NCI-H748 (cell line): Measurements from ENCODE around the gene CACNG4.
A peak's percentile ranks its signal among the peaks of the same experiment; 100 is the strongest.
"Not testable (repeated sequence)": the region's sequence is repeated elsewhere in the genome, so short reads cannot be mapped to it uniquely, and the experiment has no call there.

Experiments used
- DNase-seq: peaks from one replicate; lab custom pipeline; 2025; ENCODE audit not compliant: unreplicated experiment; lab: John Stamatoyannopoulos, UW

Gene CACNG4

DNA sequence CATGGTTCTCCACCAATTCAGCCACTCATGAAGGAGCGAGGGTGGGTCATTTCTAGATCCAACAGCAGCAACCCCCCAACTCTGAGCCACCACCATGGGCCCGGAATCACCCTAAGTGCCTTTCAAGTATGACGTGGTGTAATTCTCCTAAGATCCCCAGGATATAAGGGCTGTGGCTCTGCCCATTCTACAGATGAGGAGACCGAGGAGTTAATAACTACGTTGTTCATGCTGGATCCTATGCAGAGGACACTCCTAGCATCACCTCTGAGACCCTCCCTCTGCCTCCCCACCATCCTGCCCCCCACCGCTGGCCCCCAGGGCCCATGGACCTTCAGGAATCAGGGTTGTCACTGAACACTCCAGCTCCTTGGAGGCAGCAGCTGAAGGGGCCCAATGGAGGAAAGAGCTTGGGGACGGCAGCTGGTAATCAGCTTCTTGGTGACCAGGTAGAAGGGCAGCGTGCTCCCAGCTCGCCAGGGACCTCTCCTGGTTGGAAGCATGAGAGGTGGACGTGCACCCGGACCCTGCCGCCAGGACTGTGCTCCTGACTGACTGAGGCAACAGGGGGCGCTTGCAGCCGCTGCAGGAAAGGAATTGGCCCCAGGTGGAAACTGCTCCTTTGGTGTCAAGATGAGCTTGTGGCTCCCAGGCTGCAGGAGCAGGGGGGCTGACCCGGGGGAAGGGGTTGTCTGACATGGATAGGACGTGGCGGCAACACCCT is 51.7 kb downstream of the CACNG4 start:
- no peak for DNase-seq

DNA sequence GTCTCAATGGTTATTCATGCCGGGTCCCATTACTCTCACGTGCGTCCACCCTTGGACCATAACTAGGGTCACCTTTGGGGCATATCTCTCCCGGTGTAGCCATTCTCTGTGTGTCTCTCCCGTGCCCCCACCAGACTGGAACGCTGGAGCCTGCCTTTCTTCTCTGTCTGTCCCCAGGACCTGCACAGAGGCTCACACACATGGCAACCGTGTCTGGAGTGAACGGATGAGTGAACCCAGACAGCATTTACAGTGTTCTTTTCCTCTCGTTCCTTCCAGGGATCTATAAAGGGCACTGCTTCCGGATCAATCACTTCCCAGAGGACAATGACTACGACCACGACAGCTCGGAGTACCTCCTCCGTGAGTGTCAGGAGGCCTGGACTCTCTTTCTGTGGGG is 53.4 kb downstream of the CACNG4 start:
- no peak for DNase-seq

DNA sequence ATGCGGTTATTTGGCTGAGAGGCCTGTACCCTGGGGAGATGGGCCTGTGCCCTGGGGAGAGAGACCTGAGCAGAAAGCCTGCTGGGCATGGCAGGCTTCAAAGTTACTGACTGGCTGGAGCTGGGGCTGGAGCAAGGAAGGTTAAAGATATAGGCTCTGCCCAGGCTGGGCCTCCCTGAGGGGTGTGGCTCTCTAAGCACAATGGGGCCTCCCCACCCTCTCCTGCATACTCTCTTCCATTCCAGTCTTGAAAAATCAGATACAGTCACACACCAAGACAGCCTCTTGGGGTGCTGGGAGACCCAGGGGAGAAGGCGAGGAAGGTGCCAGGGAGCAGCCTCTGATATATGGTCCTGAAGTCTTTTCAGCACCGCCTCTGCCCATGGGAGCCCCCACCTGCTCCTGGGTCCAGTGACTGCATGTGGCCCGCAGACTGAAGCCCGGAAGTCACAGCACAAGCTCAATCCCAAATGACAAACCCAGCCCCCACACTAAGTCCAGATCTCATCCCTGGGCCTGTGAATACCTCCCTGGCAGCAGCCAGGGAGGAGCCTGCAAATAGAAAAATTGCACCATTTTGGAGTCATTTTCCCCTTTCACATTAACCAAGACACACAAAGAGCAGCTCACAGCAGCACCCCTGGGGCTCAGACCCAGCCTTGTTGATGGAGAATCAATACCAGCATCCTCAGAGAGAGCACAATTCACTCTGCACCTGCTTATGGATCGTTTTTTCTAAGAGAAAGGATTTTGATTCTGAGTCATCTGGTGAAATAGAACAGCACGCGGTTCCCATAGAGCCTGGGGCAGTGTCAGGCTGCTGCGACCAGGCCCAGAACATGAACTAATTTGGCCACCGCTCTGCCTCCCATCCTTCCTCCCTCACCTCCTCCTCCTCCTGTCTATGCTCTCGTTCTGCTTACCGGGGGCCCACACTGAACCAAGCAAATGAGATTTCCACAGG is 54.2 kb downstream of the CACNG4 start:
- peak; percentile 21 for DNase-seq

DNA sequence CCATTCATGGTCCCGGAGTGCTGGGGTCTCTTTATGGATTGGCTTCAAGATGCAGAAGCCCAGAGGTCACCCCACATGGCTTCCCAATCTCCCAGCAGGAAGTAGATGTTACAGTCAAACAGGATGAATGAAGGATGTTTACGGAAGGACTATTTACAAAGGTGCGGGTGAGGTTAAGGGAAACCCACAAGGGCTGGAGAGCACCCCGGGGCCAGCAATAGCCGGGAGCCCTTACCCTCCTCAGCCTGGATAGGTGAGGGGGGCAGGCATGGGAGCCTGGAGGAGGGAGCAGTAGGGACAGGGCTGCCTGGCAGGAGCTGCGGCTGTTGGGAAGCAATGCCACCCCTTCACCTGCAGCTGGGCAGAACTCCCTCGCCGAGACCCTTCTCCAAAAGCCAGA is 55.3 kb downstream of the CACNG4 start:
- DNase-seq = no peak

DNA sequence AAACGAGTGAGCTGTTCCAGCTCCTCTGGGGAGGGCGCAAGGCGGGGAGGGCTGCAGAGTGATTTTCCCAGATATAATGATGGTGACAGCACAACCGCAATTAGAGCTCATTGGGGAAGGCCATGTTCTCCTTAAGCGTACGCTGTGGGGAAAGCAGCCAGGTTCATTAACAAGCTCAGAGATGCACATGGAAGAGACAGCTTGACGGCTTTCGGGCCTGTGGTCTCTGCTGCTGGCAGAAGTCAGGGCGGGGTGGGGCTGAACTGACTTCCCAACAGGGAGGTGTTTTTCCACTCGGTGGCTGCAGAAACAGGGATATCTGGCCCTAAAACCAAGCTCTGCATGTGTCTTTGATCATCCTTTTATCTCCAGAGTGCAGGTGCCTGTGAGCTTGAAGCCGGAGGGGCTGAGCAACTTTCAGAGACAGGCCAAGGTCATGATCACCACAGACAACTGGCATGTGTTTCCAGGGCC is 55.8 kb downstream of the CACNG4 start:
- DNase-seq = no peak

DNA sequence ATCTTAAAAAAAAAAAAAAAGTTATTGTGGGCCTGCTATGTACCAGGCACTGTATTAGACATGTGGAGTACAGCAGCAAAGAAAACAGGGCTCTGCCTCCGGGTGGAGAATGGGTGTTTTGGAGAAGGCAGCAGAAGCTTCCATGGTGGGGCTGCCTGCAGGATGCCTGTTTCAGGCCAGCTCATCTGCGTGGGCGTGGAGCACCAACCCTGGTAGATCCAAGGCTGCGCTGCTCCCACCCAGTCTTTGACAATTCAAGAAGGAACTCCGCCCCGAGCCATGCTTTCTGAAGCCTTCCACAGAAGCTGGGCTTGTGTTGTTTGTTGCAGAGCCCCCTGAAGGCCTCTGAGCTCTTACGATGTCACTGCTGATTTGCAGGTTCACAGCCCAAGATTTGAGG is 56.7 kb downstream of the CACNG4 start:
- DNase-seq = no peak

DNA sequence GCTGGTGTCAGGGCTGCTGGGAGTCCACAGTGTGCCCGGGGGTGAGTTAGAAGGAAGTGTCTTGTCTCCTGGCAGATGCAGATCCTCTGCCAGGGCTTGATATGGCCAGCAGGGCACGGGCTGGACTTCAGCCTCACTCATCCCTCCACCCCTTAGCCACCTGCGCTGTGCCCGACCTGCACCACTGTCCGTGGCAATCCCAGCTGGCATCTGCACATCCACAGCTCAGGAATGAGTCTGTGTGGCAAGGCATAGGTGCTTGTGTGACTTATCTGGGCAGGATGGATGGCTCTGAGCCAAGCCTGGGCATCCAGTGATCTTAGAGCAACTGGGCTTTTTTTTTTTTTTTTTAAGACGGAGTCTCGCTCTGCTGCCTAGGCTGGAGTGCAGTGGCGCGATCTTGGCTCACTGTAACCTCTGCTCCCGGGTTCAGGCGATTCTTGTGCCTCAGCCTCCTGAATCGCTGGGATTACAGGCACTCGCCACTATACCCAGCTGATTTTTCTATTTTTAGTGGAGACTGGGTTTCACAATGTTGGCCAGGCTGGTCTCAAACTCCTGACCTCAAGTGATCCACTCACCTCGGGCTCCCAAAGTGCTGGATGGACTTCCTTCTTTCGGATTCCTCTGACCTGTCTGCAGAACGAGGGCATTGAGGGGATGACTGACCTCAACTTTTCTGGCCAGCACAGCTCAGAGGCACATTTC is 57.4 kb downstream of the CACNG4 start:
- DNase-seq = no peak

DNA sequence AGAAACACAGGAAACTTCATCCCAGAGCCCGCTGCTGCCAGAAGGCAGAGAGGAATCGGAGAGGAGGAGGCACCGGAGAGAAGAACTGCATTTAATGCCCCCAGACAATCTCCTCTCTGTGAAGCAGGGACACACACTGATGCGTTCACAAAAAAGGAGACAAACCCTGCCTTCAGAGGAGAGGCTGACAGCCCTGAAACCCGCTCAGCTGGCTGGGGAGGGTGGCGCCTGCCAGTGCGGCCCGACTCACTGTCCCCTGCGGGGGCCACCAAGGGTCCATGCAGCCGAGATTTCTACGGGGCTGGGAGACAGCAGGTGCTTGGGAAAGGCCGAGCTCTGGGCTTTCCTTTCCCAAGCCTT is 57.9 kb downstream of the CACNG4 start:
- no peak for DNase-seq

DNA sequence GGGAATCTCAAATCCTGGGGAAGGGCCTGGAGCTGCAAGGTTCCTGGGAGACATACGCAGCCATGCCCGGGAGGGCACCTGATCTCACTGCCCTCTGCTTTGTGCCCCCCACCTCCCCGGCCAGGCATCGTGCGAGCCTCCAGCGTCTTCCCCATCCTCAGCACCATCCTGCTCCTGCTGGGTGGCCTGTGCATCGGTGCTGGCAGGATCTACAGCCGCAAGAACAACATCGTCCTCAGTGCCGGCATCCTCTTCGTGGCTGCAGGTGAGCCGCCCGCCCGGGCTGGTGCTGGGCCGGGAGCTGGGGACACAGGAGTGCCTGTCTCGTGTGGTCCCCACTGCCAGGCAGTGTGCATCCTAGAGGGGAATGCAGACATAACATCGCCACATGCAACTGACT is 60.2 kb downstream of the CACNG4 start:
- no peak for DNase-seq

DNA sequence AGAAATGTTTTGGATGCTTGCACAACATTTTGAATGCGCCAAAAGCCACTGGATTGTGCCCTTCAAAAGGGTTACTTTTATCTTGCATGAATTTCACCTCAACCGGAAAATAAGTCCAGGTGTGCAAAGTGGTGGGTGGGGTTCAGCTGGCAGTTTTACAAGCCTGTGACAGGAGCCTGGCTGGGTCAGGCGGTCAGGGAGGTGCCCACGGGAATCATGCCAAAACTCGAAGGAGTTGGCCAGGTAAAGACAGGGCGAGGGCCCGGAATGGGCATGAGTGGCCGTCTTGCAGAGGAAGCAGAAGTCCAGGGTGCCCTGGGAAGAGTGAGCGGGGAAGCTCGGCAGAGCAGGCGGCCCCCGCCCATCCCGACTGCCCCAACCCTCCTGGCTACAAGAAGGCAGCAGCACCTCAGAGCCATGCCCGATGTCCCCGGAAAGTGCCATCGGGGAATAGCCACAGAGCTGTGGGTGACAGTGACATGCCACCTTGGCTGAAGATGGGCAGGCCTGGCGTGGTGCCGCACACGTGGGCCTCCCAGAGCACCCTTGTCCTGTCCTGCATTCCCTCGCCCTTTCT is 60.8 kb downstream of the CACNG4 start:
- no peak for DNase-seq

DNA sequence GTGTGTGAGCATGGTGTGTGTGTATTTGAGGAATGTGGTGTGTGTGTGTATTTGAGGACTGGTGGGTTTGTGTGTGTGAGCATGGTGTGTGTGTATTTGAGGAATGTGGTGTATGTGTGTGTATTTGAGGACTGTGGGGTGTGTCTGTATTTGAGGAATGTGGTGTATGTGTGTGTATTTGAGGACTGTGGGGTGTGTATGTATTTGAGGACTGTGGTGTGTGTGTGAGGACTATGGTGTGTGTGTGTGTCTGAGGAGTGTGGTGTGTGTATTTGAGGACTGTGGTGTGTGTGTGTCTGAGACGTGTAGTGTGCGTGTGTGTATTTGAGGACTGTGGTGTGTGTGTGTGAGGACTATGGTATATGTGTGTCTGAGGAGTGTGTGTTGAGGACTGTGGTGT is 61.8 kb downstream of the CACNG4 start:
- no peak for DNase-seq

DNA sequence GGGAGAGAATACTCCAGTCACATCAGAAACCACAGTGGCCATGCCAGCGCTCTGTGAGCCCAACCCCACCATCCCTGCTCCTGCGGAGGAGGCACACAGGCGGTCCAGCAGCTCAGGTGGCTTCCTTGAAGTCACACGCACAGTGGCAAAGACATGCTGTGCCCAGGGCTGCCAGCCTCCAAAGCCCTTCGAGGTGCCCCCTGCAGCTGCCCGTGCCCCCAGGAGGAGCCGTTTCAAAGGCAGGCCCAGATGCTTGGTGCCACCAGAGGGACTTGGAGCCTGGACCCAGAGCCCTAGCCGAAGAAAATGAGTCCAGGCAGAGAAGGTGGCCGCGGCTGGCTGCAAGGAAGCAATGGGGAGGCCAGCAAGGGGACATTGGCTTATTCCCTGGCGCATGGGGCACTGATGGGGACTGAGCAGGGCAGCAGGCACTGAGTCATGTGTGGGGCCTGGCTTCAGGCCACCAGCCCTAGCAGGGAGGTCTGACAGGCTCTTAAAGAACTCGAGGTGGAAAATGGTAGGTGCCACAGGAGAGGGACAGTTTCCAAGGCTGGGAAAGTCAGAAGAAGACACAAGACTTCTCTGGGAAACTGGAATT is 62.6 kb downstream of the CACNG4 start:
- DNase-seq = no peak

DNA sequence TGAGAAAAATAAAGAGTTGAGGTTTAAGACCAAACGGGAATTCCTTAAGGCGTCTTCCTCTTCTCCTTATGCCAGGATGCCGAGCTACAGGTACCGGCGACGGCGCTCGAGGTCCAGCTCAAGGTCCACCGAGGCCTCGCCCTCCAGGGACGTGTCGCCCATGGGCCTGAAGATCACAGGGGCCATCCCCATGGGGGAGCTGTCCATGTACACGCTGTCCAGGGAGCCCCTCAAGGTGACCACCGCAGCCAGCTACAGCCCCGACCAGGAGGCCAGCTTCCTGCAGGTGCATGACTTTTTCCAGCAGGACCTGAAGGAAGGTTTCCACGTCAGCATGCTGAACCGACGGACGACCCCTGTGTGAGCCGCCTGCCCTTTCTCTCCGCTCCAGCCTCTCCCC is 66.1 kb downstream of the CACNG4 start:
- no peak for DNase-seq

DNA sequence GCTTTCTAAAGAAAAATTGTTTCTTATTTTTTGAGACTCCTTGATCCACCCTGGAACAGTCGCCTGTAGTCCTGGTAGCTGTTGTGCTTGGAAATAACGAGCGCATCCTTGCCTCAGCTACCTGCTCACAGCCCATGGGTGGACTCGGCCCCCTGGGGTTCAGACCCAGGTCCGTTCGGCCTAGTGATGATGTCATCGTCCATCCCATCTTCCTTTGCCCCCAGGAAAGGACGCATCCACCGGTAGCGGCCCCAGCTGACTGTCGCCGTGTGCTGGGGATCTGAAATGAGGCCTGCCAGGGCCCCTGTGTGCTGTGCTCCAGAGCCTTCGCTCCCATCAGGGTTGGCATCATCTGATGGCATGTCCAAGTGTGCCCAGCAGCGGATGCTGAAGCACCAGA is 67.9 kb downstream of the CACNG4 start:
- DNase-seq = no peak

DNA sequence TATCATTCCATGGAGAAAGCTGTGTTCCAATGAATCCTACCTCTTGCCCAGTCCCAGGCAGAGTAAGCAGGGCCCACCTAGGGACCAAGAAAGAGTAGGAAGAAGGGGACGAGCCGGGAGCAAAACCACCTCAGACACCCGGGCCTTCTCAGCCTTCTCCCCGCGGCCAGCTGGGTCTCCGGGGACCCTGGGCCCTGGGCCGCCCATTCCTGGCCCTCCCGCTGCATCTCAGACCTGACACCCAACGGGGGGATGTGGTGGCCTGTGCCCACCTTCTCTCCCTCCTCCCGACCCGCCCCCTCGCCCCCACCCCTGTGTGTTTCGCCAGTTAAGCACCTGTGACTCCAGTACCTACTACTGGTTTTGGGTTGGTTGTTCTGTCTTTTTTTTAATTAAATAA is 68.5 kb downstream of the CACNG4 start:
- DNase-seq = no peak

DNA sequence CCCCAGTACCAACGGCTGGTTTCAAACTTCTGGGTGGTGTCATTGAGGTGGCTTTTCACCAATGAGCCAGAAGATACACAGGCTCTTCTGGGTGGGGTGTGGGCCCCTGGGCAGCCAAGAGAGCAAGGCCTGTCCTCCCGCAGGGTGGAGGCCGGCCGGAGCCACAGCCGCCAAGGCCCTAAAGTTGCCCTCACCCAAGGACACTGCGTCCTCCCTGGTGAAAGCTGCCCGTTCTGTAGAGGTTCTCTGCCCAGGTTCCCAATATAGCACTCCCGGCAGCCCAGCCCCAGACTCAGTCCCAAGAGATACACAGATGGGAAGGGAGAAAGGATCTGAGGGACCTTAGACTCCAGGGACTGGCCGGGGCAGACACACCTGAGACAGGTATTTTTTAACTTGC is 69.1 kb downstream of the CACNG4 start:
- DNase-seq = no peak

DNA sequence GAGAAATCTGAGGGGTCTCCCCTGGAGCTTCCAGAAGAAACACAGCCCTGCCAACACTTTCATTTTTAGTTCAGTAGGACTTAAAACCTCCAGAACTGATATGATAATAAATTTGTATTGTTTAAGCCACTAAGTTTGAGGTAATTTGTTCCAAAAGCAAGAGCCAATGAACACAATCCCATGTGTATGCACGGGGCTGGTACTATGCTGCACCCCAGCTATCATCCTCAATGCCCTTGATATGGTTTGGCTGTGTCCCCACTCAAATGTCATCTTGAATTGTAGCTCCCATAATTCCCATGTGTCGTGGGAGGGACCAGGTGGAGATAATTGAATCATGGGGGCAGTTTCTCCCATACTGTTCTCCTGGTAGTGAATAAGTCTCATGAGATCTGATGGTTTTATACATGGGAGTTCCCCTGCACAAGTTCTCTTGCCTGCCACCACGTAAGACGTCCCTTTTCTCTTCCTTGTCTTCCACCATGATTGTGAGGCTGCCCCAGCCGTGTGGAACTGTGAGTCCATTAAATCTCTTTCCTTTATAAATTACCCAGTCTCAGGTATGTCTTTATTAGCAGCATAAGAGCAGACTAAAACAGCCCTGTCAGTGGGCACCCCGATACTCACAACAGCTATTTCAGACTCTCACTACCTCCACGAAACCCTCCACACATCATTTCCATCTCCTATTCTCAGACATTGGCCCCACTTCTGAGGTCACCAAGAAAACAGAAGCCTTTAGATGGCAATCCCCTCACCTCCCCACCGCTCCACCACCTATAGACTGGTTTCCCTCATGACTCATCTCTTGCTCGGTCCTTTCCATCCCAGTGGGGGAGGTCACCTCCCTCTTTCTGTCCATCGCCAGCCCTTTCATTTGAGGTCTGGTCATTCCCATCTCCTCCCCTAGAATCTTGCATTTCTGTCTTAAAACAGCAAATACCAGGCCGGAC is 70.9 kb downstream of the CACNG4 start:
- DNase-seq = no peak

DNA sequence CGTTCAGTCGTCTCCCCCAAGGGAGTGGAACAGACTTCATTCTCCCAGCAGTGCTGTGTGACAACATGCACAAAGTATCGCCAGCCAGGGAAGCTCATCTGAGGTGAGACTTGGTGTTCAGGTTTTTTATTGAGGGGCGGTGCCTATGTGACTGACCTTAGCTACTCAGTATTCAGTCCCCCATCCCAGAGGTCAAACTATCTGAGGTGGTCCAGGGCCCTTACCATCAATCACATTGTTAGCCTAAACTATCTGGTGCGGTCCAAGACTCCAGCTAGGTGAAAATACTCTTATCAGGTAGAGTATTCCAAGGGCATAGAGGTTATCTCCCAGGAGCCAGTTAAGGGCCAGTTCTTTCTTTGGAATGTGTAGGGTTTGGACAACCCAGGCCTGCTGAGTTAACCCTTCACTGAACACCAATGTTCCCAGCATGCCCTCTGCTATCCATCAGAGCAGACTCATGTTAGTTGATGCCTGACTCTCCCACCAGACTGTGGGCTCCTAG is 74.4 kb downstream of the CACNG4 start:
- DNase-seq = no peak

DNA sequence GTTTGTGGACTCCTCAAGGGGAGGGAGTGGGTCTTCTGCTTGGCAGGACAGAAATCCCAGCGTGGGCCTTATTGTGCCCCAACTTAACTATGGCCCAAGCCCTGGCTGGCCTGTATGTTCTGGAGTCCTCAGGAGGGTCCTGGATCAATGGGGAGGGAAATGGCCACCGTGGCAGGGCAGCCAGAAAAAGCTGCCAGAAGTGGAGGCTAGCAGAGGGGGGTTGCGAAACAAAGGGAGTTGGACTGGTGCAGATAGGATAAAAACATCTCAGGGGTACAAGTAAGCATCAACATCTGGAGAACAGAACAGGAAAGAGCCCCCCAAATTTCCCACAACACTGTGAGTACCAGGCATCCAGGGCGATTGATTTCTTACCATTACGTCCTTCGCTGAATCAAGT is 76.1 kb downstream of the CACNG4 start:
- no peak for DNase-seq

DNA sequence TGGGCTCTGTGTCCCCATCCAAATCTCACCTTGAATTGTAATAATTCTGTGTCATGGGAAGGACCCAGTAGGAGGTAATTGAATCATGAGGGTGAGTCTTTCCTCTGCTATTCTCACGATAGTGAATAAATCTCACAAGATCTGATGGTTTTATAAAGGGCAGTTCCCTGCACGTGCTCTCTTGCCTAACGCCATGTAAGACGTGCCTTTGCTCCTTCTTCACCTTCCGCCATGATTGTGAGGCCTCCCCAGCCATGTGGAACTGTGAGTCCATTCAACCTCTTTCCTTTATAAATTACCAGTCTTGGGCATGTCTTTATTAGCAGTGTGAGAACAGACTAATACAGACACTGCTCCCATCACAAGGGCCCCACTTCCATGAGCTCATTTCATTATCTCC is 76.6 kb downstream of the CACNG4 start:
- not testable (repeated sequence) for DNase-seq
